Epithelial cell of proximal tubule (primary cell): ENCODE data around the gene SERPINB4. TPM values are rescaled to one million over a fixed set of nuclear protein-coding genes. Genes with fewer than 3 reads are reported as not detected.
"Not testable (repeated sequence)": the region's sequence is repeated elsewhere in the genome, so short reads cannot be mapped to it uniquely, and the experiment has no call there.

Experiments used
- DNase-seq: peaks from one replicate; pipeline ENCODE4 v3.0.0-alpha.2; 2011; ENCODE audit warnings: low read depth
- H3K4me3 ChIP-seq: 2 replicates; pipeline ENCODE4 v1.5.1; 2011; ENCODE audit warnings: low read depth, mild to moderate bottlenecking, low read length
- CTCF ChIP-seq: conservative IDR thresholded peaks from 2 replicates; pipeline ENCODE4 v1.5.1; 2012; ENCODE audit warnings: low read depth, mild to moderate bottlenecking, low read length
- total RNA-seq: library from RNA; depleted of rRNA; stranded (reverse); fragments of >200 nt; gene quantifications from 2 replicates; pipeline ENCODE4 v1.2.3, GENCODE V29; 2015

SERPINB4 gene
- total RNA-seq, 1 donor from 2014 or later = not detected

- no peak for TF ChIP-seq CTCF
- no peak for DNase-seq
- H3K4me3 ChIP-seq = no peak overlapping the region
Measured at GRCh38 chr18:63646936-63647335, 2.9 kb upstream of the SERPINB4 start.

GRCh38 chr18:63644694-63645093 is 638 bp upstream of the SERPINB4 start:
- H3K4me3 ChIP-seq, DNase-seq: not testable (repeated sequence)

DNA sequence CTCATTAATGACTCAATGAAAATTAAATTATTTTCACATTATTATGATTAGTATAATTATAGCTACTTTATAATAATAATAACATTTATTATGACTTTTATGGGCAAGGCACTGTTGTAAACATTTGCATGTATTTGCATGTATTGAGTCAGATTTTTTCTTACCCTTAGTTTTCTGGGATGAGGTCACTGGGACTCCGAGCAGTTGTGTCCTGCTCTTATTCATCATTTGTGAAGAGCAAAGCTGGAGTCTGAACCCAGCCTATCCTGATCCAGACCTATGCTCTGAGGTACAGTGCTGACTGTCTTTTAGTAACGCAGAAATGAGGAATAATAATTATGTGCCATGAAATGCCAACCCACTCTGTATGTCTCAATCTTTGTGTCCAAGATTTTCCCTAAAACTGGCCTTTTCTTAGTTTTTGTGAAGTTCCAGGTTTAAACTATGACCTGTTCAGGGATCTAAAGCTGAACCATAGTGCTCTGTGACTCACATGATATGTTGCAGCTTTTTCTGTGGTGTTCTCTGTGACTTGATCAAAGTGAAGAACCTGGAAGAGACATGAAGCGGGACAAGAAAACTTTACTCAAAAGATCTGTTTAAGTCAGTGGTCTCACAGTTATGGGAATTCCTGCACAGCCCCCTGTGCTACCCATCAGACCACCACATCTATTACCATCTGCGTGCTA is 1.2 kb downstream of the SERPINB4 start:
- DNase-seq = not testable (repeated sequence)

DNA sequence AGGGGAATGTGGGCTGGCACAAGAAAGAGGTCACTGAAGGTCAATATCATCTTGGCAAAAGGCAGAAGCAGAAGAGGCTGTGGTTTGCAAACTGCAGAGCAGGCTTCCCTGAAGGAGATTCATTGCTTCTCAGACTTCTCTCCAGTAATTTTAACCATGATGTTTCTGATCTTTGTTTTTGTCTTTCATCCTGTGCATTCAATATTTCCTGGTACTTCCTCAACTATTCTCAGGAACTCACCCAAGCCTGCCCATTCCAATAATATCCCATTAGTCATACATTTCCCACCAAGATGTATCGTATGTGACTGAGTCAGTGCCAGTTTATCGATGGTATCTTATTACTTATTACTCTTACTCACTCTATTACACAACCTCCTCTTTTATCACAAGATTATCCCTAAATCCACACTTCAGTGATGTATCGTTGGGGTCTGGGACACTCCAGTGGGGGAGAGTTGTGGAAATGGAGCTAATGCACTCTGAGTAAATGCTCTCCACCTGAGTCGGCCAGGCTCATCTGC is 2.8 kb downstream of the SERPINB4 start:
- DNase-seq, H3K4me3 ChIP-seq: not testable (repeated sequence)

More for the DNA sequence above, 1.2 kb downstream of the SERPINB4 start:
- not testable (repeated sequence) for H3K4me3 ChIP-seq

GRCh38 chr18:63637703-63638102 is 6.4 kb downstream of the SERPINB4 start:
- H3K4me3 ChIP-seq = no peak overlapping the region
- no peak for DNase-seq
- no peak for TF ChIP-seq CTCF

DNA sequence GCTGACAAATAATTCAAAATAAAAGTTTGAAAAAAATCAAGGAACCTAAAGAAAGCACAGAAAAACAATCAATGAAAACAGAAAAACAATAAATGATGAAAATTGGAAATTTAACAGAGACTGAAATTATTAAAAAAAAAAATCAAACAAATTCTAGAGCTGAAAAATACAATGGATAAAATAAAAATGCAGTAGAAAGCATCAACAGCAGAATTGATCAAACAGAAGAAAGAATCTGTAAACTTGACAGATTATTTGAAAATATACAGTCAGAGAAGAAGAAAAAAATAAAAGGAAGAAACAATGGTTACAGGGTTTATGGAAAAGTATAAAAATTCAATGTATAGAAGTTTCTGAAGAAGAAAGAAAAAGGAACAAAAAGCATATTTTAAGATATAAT is 16.2 kb downstream of the SERPINB4 start:
- H3K4me3 ChIP-seq = no peak overlapping the region
- no peak for DNase-seq
- no peak for TF ChIP-seq CTCF

GRCh38 chr18:63626431-63626830 is 17.6 kb downstream of the SERPINB4 start:
- TF ChIP-seq CTCF = no peak
- no peak overlapping the region for H3K4me3 ChIP-seq
- DNase-seq = no peak

DNA sequence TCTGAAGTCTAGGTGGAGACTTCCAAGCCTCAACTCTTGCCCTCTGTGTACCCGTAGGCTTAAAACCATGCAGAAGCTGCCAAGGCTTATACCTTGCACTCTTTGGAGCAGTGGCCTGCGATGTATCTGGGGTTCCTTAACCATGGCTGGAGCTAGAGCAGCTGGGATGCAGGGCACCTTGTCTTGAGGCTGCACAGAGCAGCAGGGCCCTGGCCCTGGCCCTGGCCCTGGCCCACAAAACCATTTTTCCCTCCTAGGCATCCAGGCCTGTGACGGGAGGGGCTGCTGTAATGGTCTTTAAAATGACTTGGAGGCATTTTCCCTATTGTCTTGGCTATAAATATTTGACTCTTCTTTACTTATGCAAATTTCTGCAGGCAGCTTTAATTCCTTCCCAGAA is 19.2 kb downstream of the SERPINB4 start:
- H3K4me3 ChIP-seq = no peak overlapping the region
- DNase-seq = no peak
- no peak for TF ChIP-seq CTCF
